H1 (cell line): ENCODE data around the gene CEP70. TPM values are rescaled to one million over a fixed set of nuclear protein-coding genes. Genes with fewer than 3 reads are reported as not detected.

Source experiments
- CEBPB ChIP-seq: IDR thresholded peaks from 2 replicates; pipeline ENCODE4 v1.6.1; 2012; ENCODE audit warnings: low read depth, low read length
- JUN ChIP-seq: IDR thresholded peaks from 2 replicates; pipeline ENCODE4 v1.6.1; 2011; ENCODE audit warnings: low read depth, mild to moderate bottlenecking, improper control_type of control experiment, low read length
- KDM5A ChIP-seq: fragments of 200-600 bp; IDR thresholded peaks from 2 replicates; pipeline ENCODE4 v1.7.1; 2012; ENCODE audit warnings: mild to moderate bottlenecking, low read length, inconsistent platforms, mixed read lengths
- polyA plus RNA-seq, 7 experiments: library from polyadenylated mRNA; depleted of rRNA in 3 of 7; stranded (reverse) in 5 of 7; unstranded in 2 of 7; fragments of >200 nt in 5 of 7; fragments of 200-250 nt in 2 of 7; gene quantifications; 1 replicate in 5 of 7; 2 replicates in 1 of 7; 4 replicates in 1 of 7; pipeline versions ENCODE4 v1.2.1 to v1.2.3, GENCODE V29; 2011 to 2013; ENCODE audit warnings: missing spikeins in 2 of 7, mixed read lengths in 2 of 7
- total RNA-seq: library from RNA; stranded (reverse); fragmentation: NEBNext Ultra II Directional; extraction: Animal tissue kit (Norgen Biotek cat#: 25700); gene quantifications from 2 replicates; pipeline ENCODE4 v1.2.1, GENCODE V29; 2021
- TF ChIP-seq, protein P1 (sequence below): IDR thresholded peaks from 2 replicates; pipeline ENCODE4 v1.6.1; 2012; ENCODE audit warnings: low read length, inconsistent platforms

CEP70 gene
- total and polyA plus RNA-seq, 2 of the 8 experiments (the other 6 are each of a cell fraction or from before 2014, with no cell fraction given) = 3.9 to 26.2 TPM

DNA sequence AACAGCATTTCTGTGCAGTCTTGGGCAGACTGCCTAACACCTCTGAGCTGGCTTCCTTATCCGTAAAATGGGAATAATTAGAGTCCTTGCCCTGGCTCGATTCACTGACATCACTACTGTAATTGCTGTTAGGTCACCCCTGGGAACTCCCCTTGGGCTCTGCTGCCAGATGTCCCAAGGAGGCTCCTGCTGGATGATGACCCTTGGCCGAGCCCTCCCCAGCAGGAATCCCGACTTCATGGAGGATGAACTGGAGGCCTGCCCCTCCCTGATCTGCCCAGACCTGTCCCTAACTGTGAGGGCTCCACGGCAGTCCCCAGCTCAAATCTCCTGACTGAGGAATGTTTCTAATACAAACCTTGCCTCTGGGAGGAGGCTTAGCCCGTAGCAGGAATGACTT is 141.6 kb downstream of the CEP70 start (continued):
- TF ChIP-seq, protein P1, sequence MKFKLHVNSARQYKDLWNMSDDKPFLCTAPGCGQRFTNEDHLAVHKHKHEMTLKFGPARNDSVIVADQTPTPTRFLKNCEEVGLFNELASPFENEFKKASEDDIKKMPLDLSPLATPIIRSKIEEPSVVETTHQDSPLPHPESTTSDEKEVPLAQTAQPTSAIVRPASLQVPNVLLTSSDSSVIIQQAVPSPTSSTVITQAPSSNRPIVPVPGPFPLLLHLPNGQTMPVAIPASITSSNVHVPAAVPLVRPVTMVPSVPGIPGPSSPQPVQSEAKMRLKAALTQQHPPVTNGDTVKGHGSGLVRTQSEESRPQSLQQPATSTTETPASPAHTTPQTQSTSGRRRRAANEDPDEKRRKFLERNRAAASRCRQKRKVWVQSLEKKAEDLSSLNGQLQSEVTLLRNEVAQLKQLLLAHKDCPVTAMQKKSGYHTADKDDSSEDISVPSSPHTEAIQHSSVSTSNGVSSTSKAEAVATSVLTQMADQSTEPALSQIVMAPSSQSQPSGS = no peak
- no peak for TF ChIP-seq CEBPB
- TF ChIP-seq KDM5A = no peak
- TF ChIP-seq JUN = no peak
